GM06990 (cell line): ENCODE measurements around the gene EPYC.

ENCODE experiments used
- DNase-seq: peaks from one replicate; pipeline ENCODE4 v3.0.0-alpha.2; 2011; ENCODE audit not compliant: insufficient read length; ENCODE audit errors: extremely low read depth
- H3K27me3 ChIP-seq: replicated peaks from 2 replicates; pipeline ENCODE4 v1.6.0; 2011; ENCODE audit warnings: low read length; ENCODE audit not compliant: control insufficient read depth, insufficient read depth
- H3K36me3 ChIP-seq: 2 replicates; pipeline ENCODE4 v1.5.1; 2011; ENCODE audit warnings: low read length; ENCODE audit not compliant: control insufficient read depth, insufficient read depth
- H3K4me3 ChIP-seq: replicated peaks from 2 replicates; pipeline ENCODE4 v1.5.1; 2011; ENCODE audit warnings: low read depth, mild to moderate bottlenecking, control low read depth, low read length
- CTCF ChIP-seq: IDR thresholded peaks from 2 replicates; pipeline ENCODE4 v1.5.1; 2011; ENCODE audit warnings: low read length, control low read depth, mild to moderate bottlenecking, inconsistent platforms; ENCODE audit not compliant: insufficient read depth, poor library complexity, severe bottlenecking

EPYC gene

GRCh38 chr12:91004872-91005271, at the start of gene EPYC:
TSS of gene EPYC (minus strand) at chr12:91004972. CDS start at chr12:91002565, 2,407 bp downstream.
- no peak for DNase-seq
- Histone ChIP-seq H3K27me3 (no peaks in the 10 kb centered on the region), H3K36me3 (no peaks in the 10 kb centered on the region), H3K4me3 (no peak within 1 kb of the TSS)
- TF ChIP-seq CTCF, result no peak

GRCh38 chr12:91053951-91054715, 49.4 kb upstream of the EPYC start:
- TF ChIP-seq CTCF, result no peak
- Histone ChIP-seq H3K4me3 (no peak overlapping the region), H3K27me3 (no peaks in the 10 kb centered on the region), H3K36me3 (no peaks in the 10 kb centered on the region)
- DNase-seq, result no peak

GRCh38 chr12:91052026-91052425, 47.3 kb upstream of the EPYC start:
- no peak for DNase-seq
- H3K36me3 ChIP-seq, result no peaks in the 10 kb centered on the region
- no peaks in the 10 kb centered on the region for H3K27me3 ChIP-seq
- H3K4me3 ChIP-seq, result no peak overlapping the region
- no peak for TF ChIP-seq CTCF

GRCh38 chr12:91044586-91044985, 39.8 kb upstream of the EPYC start:
- Histone ChIP-seq H3K27me3 (no peaks in the 10 kb centered on the region), H3K36me3 (no peaks in the 10 kb centered on the region), H3K4me3 (no peak overlapping the region)
- no peak for TF ChIP-seq CTCF
- no peak for DNase-seq

GRCh38 chr12:91043408-91043807, 38.6 kb upstream of the EPYC start:
- Histone ChIP-seq H3K27me3 (no peaks in the 10 kb centered on the region), H3K4me3 (no peak overlapping the region), H3K36me3 (no peaks in the 10 kb centered on the region)
- TF ChIP-seq CTCF, result no peak
- no peak for DNase-seq
